ENCODE data around the gene BABAM2.

GRCh38 chr2:28276807-28277206 lies 386.3 kb downstream of the BABAM2 start:
- TF ChIP-seq, protein P1, sequence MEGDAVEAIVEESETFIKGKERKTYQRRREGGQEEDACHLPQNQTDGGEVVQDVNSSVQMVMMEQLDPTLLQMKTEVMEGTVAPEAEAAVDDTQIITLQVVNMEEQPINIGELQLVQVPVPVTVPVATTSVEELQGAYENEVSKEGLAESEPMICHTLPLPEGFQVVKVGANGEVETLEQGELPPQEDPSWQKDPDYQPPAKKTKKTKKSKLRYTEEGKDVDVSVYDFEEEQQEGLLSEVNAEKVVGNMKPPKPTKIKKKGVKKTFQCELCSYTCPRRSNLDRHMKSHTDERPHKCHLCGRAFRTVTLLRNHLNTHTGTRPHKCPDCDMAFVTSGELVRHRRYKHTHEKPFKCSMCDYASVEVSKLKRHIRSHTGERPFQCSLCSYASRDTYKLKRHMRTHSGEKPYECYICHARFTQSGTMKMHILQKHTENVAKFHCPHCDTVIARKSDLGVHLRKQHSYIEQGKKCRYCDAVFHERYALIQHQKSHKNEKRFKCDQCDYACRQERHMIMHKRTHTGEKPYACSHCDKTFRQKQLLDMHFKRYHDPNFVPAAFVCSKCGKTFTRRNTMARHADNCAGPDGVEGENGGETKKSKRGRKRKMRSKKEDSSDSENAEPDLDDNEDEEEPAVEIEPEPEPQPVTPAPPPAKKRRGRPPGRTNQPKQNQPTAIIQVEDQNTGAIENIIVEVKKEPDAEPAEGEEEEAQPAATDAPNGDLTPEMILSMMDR (IDR thresholded peaks at IDR 0.05; ENCODE audit: insufficient read depth, low read depth, low read length), result no peak
- TF ChIP-seq EZH2 (IDR thresholded peaks at IDR 0.05; ENCODE audit: insufficient read depth, low read length), result no peak
